Peyer's patch (tissue), 4 donors: ENCODE data around the gene ZBTB18.

Experiments
- CTCF ChIP-seq, 6 experiments: fragments of 450-650 bp in 4 of 6; fragments of 200-600 bp in 2 of 6; sonication (generic) in 1 of 6; IDR thresholded peaks; one replicate each; pipeline ENCODE4 v1.5.1; 2017 to 2019; ENCODE audit warnings: antibody characterized with exemption in 6 of 6, mild to moderate bottlenecking in 3 of 6, moderate library complexity in 1 of 6
- POLR2A ChIP-seq, 2 donors: fragments of 450-650 bp; IDR thresholded peaks; one replicate each; pipeline ENCODE4 v1.5.1; 2017; ENCODE audit warnings: antibody characterized with exemption in 2 of 2, mild to moderate bottlenecking in 2 of 2, moderate library complexity in 2 of 2

GRCh38 chr1:244029124-244029523, 22.0 kb upstream of the ZBTB18 start:
- TF ChIP-seq CTCF (IDR thresholded peaks at IDR 0.05) (no peak), POLR2A (IDR thresholded peaks at IDR 0.05) (no peak)
